Stimulated activated CD8-positive, alpha-beta memory T cell treated with anti-CD3 and anti-CD28 coated beads, Interleukin-4, amount 100 ng/mL, for 48 hours (primary cell): Measurements from ENCODE around the gene PPIF.
A peak's percentile ranks its signal among the peaks of the same experiment; 100 is the strongest.

ENCODE experiments used
- DNase-seq: peaks from one replicate; pipeline ENCODE4 v3.0.0-alpha.2; 2020

PPIF gene

GRCh38 chr10:79376078-79376628 is 28.9 kb downstream of the PPIF start:
- DNase-seq: no peak

- DNase-seq: no peak
These were observed 29.7 kb downstream of the PPIF start for GRCh38 chr10:79376751-79377556.

- DNase-seq: no peak
These were observed 30.5 kb downstream of the PPIF start for GRCh38 chr10:79377557-79378382.

GRCh38 chr10:79378383-79378646 is 31.0 kb downstream of the PPIF start:
- DNase-seq: no peak

GRCh38 chr10:79378647-79379511 is 31.6 kb downstream of the PPIF start:
- no peak for DNase-seq

GRCh38 chr10:79379512-79380124 is 32.3 kb downstream of the PPIF start:
- DNase-seq: no peak

- DNase-seq: no peak
These were observed 33.1 kb downstream of the PPIF start for GRCh38 chr10:79380125-79380945.

- no peak for DNase-seq
These were observed 33.9 kb downstream of the PPIF start for GRCh38 chr10:79380946-79381721.

GRCh38 chr10:79381804-79382221 is 34.5 kb downstream of the PPIF start:
- no peak for DNase-seq

GRCh38 chr10:79382491-79382941 is 35.2 kb downstream of the PPIF start:
- DNase-seq: peak; percentile 12

GRCh38 chr10:79383974-79384606 is 36.8 kb downstream of the PPIF start:
- peak; percentile 18 for DNase-seq

- no peak for DNase-seq
These were observed 37.6 kb downstream of the PPIF start for GRCh38 chr10:79384773-79385391.

GRCh38 chr10:79385392-79385795 is 38.1 kb downstream of the PPIF start:
- peak; percentile 11 for DNase-seq

GRCh38 chr10:79385804-79386531 is 38.7 kb downstream of the PPIF start:
- DNase-seq: peak; percentile 22

GRCh38 chr10:79386637-79387465 is 39.6 kb downstream of the PPIF start:
- DNase-seq: peak; percentile 19

- no peak for DNase-seq
These were observed 40.3 kb downstream of the PPIF start for GRCh38 chr10:79387466-79387973.

- DNase-seq: peak; percentile 21
These were observed 40.9 kb downstream of the PPIF start for GRCh38 chr10:79387974-79388850.
